ENCODE data around the gene PON2.

PON2 gene

GRCh38 chr7:95367606-95368005 is 67.2 kb downstream of the PON2 start:
- no peak for DNase-seq (ENCODE audit: low read depth in 1 of 2, low spot score in 1 of 2)
- TF ChIP-seq SPI1 (IDR thresholded peaks at IDR 0.05; ENCODE audit: borderline replicate concordance, low read depth) (no peak), GABPA (IDR thresholded peaks at IDR 0.05; ENCODE audit: low read depth) (no peak), CTCF (IDR thresholded peaks at IDR 0.05; ENCODE audit: insufficient read depth, low read length) (no peak), POLR2AphosphoS5 (IDR thresholded peaks at IDR 0.05; ENCODE audit: low read depth) (no peak), REST (IDR thresholded peaks at IDR 0.05; ENCODE audit: insufficient replicate concordance, low read depth) (no peak)
- H3K27ac ChIP-seq (replicated peaks) = no peak overlapping the region
- H3K27me3 ChIP-seq (ENCODE audit: insufficient read depth, poor library complexity, severe bottlenecking) = no peaks in the 10 kb centered on the region
- H3K4me3 ChIP-seq (replicated peaks; ENCODE audit: insufficient read depth, low read length) = no peak overlapping the region

- DNase-seq (ENCODE audit: low read depth in 1 of 2, low spot score in 1 of 2) = no peak
- Histone ChIP-seq H3K27me3 (ENCODE audit: insufficient read depth, poor library complexity, severe bottlenecking) (no peaks in the 10 kb centered on the region), H3K27ac (replicated peaks) (no peak overlapping the region)
Observed at GRCh38 chr7:95365151-95365550, 69.7 kb downstream of the PON2 start.

GRCh38 chr7:95357623-95358022 is 77.2 kb downstream of the PON2 start:
- no peak overlapping the region for H3K27ac ChIP-seq (replicated peaks)
- no peak for DNase-seq (ENCODE audit: low read depth in 1 of 2, low spot score in 1 of 2)
- no peak overlapping the region for H3K4me3 ChIP-seq (replicated peaks; ENCODE audit: insufficient read depth, low read length)
- TF ChIP-seq CTCF (IDR thresholded peaks at IDR 0.05; ENCODE audit: insufficient read depth, low read length) (no peak), SPI1 (IDR thresholded peaks at IDR 0.05; ENCODE audit: borderline replicate concordance, low read depth) (no peak), GABPA (IDR thresholded peaks at IDR 0.05; ENCODE audit: low read depth) (no peak), REST (IDR thresholded peaks at IDR 0.05; ENCODE audit: insufficient replicate concordance, low read depth) (no peak), POLR2AphosphoS5 (IDR thresholded peaks at IDR 0.05; ENCODE audit: low read depth) (no peak)
- H3K27me3 ChIP-seq (ENCODE audit: insufficient read depth, poor library complexity, severe bottlenecking) = no peaks in the 10 kb centered on the region

More at GRCh38 chr7:95365151-95365550, 69.7 kb downstream of the PON2 start:
- no peak overlapping the region for H3K4me3 ChIP-seq (replicated peaks; ENCODE audit: insufficient read depth, low read length)
- TF ChIP-seq POLR2AphosphoS5 (IDR thresholded peaks at IDR 0.05; ENCODE audit: low read depth) (no peak), GABPA (IDR thresholded peaks at IDR 0.05; ENCODE audit: low read depth) (no peak), CTCF (IDR thresholded peaks at IDR 0.05; ENCODE audit: insufficient read depth, low read length) (no peak), SPI1 (IDR thresholded peaks at IDR 0.05; ENCODE audit: borderline replicate concordance, low read depth) (no peak), REST (IDR thresholded peaks at IDR 0.05; ENCODE audit: insufficient replicate concordance, low read depth) (no peak)
